MG63 (cell line): ENCODE measurements around the gene MXD4. TPM values are rescaled to one million over a fixed set of nuclear protein-coding genes. Genes with fewer than 3 reads are reported as not detected.

Experiments
- DNase-seq: peaks from one replicate; pipeline ENCODE4 v3.0.0-alpha.2; 2020
- H3K27me3 ChIP-seq: fragments of 250-450 bp; sonication (Bioruptor Pico); 2 replicates; pipeline ENCODE4 v1.5.1; 2020; ENCODE audit warnings: mild to moderate bottlenecking, moderate library complexity
- H3K36me3 ChIP-seq: fragments of 250-450 bp; sonication (Bioruptor Pico); 2 replicates; pipeline ENCODE4 v1.5.1; 2020; ENCODE audit warnings: mild to moderate bottlenecking, moderate library complexity
- H3K4me3 ChIP-seq: fragments of 250-450 bp; sonication (Bioruptor Pico); 2 replicates; pipeline ENCODE4 v1.5.1; 2020; ENCODE audit warnings: mild to moderate bottlenecking, moderate library complexity
- H3K9me3 ChIP-seq: fragments of 250-450 bp; sonication (Bioruptor Pico); 2 replicates; pipeline ENCODE4 v1.5.1; 2020; ENCODE audit warnings: mild to moderate bottlenecking, moderate library complexity
- total RNA-seq: library from RNA; depleted of rRNA; stranded (reverse); fragments of >200 nt; shearing (Covaris generic); gene quantifications from 2 replicates; pipeline ENCODE4 v1.2.3, GENCODE V29; 2014; ENCODE audit warnings: low replicate concordance

Gene MXD4
- total RNA-seq, 1 experiment from 2014 or later, result 31.4 TPM

- no peak overlapping the region for H3K4me3 ChIP-seq
These were observed 10.7 kb downstream of the MXD4 start for GRCh38 chr4:2251073-2251794.

GRCh38 chr4:2250357-2251072, 11.4 kb downstream of the MXD4 start:
- H3K27me3 ChIP-seq, result no peaks in the 10 kb centered on the region
- no peaks in the 10 kb centered on the region for H3K36me3 ChIP-seq
- DNase-seq, result no peak
- no peak overlapping the region for H3K4me3 ChIP-seq
- no peaks in the 10 kb centered on the region for H3K9me3 ChIP-seq

More at GRCh38 chr4:2251073-2251794, 10.7 kb downstream of the MXD4 start:
- no peak for DNase-seq
- Histone ChIP-seq H3K9me3 (no peaks in the 10 kb centered on the region), H3K27me3 (no peaks in the 10 kb centered on the region), H3K36me3 (no peaks in the 10 kb centered on the region)

GRCh38 chr4:2249526-2250356, 12.2 kb downstream of the MXD4 start:
- H3K9me3 ChIP-seq, result no peaks in the 10 kb centered on the region
- no peak overlapping the region for H3K4me3 ChIP-seq
- no peak for DNase-seq
- no peaks in the 10 kb centered on the region for H3K36me3 ChIP-seq
- H3K27me3 ChIP-seq, result no peaks in the 10 kb centered on the region

GRCh38 chr4:2248821-2249261, 13.1 kb downstream of the MXD4 start:
- Histone ChIP-seq H3K9me3 (no peaks in the 10 kb centered on the region), H3K4me3 (no peak overlapping the region), H3K27me3 (no peaks in the 10 kb centered on the region), H3K36me3 (no peaks in the 10 kb centered on the region)
- DNase-seq, result no peak

- DNase-seq, result no peak
- Histone ChIP-seq H3K9me3 (no peaks in the 10 kb centered on the region), H3K4me3 (no peak overlapping the region), H3K36me3 (no peaks in the 10 kb centered on the region), H3K27me3 (no peaks in the 10 kb centered on the region)
These were observed 13.7 kb downstream of the MXD4 start for GRCh38 chr4:2248044-2248780.

GRCh38 chr4:2247128-2248043, 14.5 kb downstream of the MXD4 start:
- no peak for DNase-seq
- no peaks in the 10 kb centered on the region for H3K9me3 ChIP-seq
- no peaks in the 10 kb centered on the region for H3K36me3 ChIP-seq
- no peaks in the 10 kb centered on the region for H3K27me3 ChIP-seq
- H3K4me3 ChIP-seq, result no peak overlapping the region

- no peaks in the 10 kb centered on the region for H3K27me3 ChIP-seq
- no peak for DNase-seq
- no peaks in the 10 kb centered on the region for H3K36me3 ChIP-seq
These were observed 15.4 kb downstream of the MXD4 start for GRCh38 chr4:2246384-2247127.

GRCh38 chr4:2245787-2246275, 16.1 kb downstream of the MXD4 start:
- Histone ChIP-seq H3K27me3 (no peaks in the 10 kb centered on the region), H3K9me3 (no peaks in the 10 kb centered on the region)
- DNase-seq, result no peak

More at GRCh38 chr4:2246384-2247127, 15.4 kb downstream of the MXD4 start:
- H3K9me3 ChIP-seq, result no peaks in the 10 kb centered on the region
- H3K4me3 ChIP-seq, result no peak overlapping the region

GRCh38 chr4:2245057-2245786, 16.7 kb downstream of the MXD4 start:
- no peaks in the 10 kb centered on the region for H3K9me3 ChIP-seq
- no peaks in the 10 kb centered on the region for H3K27me3 ChIP-seq
- H3K4me3 ChIP-seq, result no peak overlapping the region
- H3K36me3 ChIP-seq, result peaks cover 2% of the 10 kb centered on the region
- no peak for DNase-seq

More at GRCh38 chr4:2245787-2246275, 16.1 kb downstream of the MXD4 start:
- Histone ChIP-seq H3K4me3 (no peak overlapping the region), H3K36me3 (no peaks in the 10 kb centered on the region)

GRCh38 chr4:2243681-2244380, 18.1 kb downstream of the MXD4 start:
- H3K4me3 ChIP-seq, result no peak overlapping the region
- no peaks in the 10 kb centered on the region for H3K27me3 ChIP-seq
- DNase-seq, result peak; percentile 38
- H3K9me3 ChIP-seq, result no peaks in the 10 kb centered on the region
- peaks cover 11% of the 10 kb centered on the region for H3K36me3 ChIP-seq

- DNase-seq, result peak; percentile 90
- Histone ChIP-seq H3K9me3 (no peaks in the 10 kb centered on the region), H3K4me3 (peak within 1 kb of the TSS; percentile 86), H3K27me3 (no peaks in the 10 kb centered on the region), H3K36me3 (peaks cover 15% of the 10 kb centered on the region)
These were observed 20.2 kb downstream of the MXD4 start, which contains the start of the genes HAUS3 and POLN for GRCh38 chr4:2241410-2242353. TSS of gene HAUS3 (minus strand) at chr4:2242121. CDS start at chr4:2240946, 1,175 bp downstream. TSS of gene POLN (minus strand) at chr4:2242121. CDS start at chr4:2229231, 12,890 bp downstream.

GRCh38 chr4:2241003-2241402, 20.9 kb downstream of the MXD4 start:
- Histone ChIP-seq H3K27me3 (no peaks in the 10 kb centered on the region), H3K4me3 (peak overlapping the region; percentile 86), H3K9me3 (no peaks in the 10 kb centered on the region), H3K36me3 (peaks cover 17% of the 10 kb centered on the region)
- no peak for DNase-seq
